ENCODE data around the gene PCDHGC3. TPM values are rescaled to one million over a fixed set of nuclear protein-coding genes. Genes with fewer than 3 reads are reported as not detected.

Gene PCDHGC3
- total and polyA plus RNA-seq, 9 of the 15 experiments (the other 6 are each of a cell fraction or from before 2014, with no cell fraction given), result 0.07 TPM; not detected in 8

DNA sequence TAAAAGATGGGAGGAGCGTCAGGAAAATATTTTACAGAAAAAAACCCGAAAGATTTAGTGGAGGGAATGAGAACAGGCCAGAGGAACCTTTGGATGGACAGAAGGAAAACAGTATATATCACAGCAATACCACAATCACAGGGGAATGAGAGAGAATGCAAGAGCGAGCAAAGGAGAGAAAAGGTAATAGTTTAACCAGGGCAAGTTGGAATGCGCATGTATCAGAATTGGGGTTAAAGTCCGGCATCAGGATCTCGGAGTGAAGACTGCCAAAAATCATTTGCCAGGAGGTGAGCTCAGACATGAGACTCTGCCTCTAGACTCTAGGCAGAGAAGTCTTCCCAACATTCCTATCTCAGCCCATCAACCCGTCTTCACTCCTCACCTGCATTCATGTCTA lies 49.9 kb downstream of the PCDHGC3 start (continued):
- TF ChIP-seq HDAC1 (IDR thresholded peaks at IDR 0.05), result no peak
- no peak for TF ChIP-seq PHB (CRISPR knock-in tag; IDR thresholded peaks at IDR 0.05)
- no peak for TF ChIP-seq JUND (IDR thresholded peaks at IDR 0.05; ENCODE audit: borderline replicate concordance, low read depth, low read length)
- no peak for TF ChIP-seq JUND (tag; IDR thresholded peaks at IDR 0.05; ENCODE audit: borderline replicate concordance, low read depth, low read length)
- TF ChIP-seq ZKSCAN1 (IDR thresholded peaks at IDR 0.05; ENCODE audit: low read depth, low read length), result no peak
- TF ChIP-seq RB1 (IDR thresholded peaks at IDR 0.05; ENCODE audit: low read depth), result no peak
- TF ChIP-seq CREB1 (IDR thresholded peaks at IDR 0.05), result no peak
- TF ChIP-seq CREB1 (CRISPR knock-in tag; IDR thresholded peaks at IDR 0.05), result no peak
- TF ChIP-seq, protein P1, sequence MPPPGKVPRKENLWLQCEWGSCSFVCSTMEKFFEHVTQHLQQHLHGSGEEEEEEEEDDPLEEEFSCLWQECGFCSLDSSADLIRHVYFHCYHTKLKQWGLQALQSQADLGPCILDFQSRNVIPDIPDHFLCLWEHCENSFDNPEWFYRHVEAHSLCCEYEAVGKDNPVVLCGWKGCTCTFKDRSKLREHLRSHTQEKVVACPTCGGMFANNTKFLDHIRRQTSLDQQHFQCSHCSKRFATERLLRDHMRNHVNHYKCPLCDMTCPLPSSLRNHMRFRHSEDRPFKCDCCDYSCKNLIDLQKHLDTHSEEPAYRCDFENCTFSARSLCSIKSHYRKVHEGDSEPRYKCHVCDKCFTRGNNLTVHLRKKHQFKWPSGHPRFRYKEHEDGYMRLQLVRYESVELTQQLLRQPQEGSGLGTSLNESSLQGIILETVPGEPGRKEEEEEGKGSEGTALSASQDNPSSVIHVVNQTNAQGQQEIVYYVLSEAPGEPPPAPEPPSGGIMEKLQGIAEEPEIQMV (tag; conservative IDR thresholded peaks at IDR 0.05; ENCODE audit: low read depth), result no peak
- TF ChIP-seq FOXK1 (CRISPR knock-in tag; IDR thresholded peaks at IDR 0.05; ENCODE audit: borderline replicate concordance), result no peak
- TF ChIP-seq CTBP1 (IDR thresholded peaks at IDR 0.05; ENCODE audit: borderline replicate concordance), result no peak

DNA sequence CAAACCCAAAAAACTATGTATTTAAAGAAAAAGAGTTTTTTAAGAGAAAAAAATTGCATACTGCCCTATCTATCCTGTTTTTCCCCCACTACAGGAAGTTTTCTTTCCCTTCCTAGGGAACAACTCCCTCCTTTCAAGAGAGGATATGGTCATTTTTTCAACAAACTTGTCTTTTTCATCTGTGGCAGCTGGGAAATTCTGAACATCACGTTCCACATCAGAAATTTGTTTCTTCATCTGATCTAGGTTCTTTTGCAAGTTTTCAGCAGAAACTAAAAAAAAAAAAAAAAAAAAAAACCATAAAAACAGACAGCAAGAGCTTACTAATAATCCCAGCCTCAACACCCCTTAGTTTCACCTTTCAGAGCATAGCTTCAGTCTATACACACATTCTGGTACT lies 51.7 kb downstream of the PCDHGC3 start:
- 69% methylated on average over 1 of the region's 1 CpG for WGBS (ENCODE audit: insufficient coverage, low coverage, missing lambda C conversion rate)
- no peaks in the 10 kb centered on the region for H3K9me1 ChIP-seq (ENCODE audit: control insufficient read depth, insufficient read depth, low read length)
- ATAC-seq (no peak), DNase-seq (ENCODE audit: extremely low read depth in 1 of 4, low spot score in 3 of 4) (no peak), FAIRE-seq (no peak)
- H3K4me3 ChIP-seq, result no peak overlapping the region
- no peak overlapping the region for H3K27ac ChIP-seq (ENCODE audit: extremely low read depth, low read depth, low read length)
- intact Hi-C loops (cut with micrococcal nuclease) (no loop called here), in situ Hi-C loops (cut with MboI) (no loop called here)
- no peaks in the 10 kb centered on the region for H3K79me2 ChIP-seq (ENCODE audit: control insufficient read depth, insufficient read depth, low read length)
- no peak overlapping the region for H3K4me2 ChIP-seq (ENCODE audit: insufficient read depth, low read length)
- H3K9me3 ChIP-seq (replicated peaks; ENCODE audit: control insufficient read depth, insufficient read depth, low read depth, low read length), result no peaks in the 10 kb centered on the region
- ChIA-PET POLR2A (no interaction called here), CTCF (ENCODE audit: low intra/inter-chr PET ratio) (no interaction called here)
- H3K9ac ChIP-seq (ENCODE audit: insufficient read depth in 1 of 2, low read depth in 2 of 2, low read length in 2 of 2), result no peak overlapping the region
- H4K20me1 ChIP-seq (replicated peaks; ENCODE audit: control insufficient read depth, insufficient read depth, low read length), result no peaks in the 10 kb centered on the region; the same call in 1 of the 2 replicates
- peaks cover 99% of the 10 kb centered on the region for H3K36me3 ChIP-seq (ENCODE audit: control insufficient read depth, insufficient read depth, low read length)
- TF ChIP-seq ETV5 (CRISPR knock-in tag; IDR thresholded peaks at IDR 0.05; ENCODE audit: low read depth) (no peak), THRAP3 (IDR thresholded peaks at IDR 0.05; ENCODE audit: borderline replicate concordance) (no peak), SMC3 (conservative IDR thresholded peaks at IDR 0.05; ENCODE audit: insufficient read depth, low read depth, low read length) (no peak), C11orf30 (IDR thresholded peaks at IDR 0.05; ENCODE audit: low read depth) (no peak), NFATC3 (IDR thresholded peaks at IDR 0.05) (no peak), SIN3B (IDR thresholded peaks at IDR 0.05; ENCODE audit: low read depth) (no peak), PTTG1 (tag; IDR thresholded peaks at IDR 0.05; ENCODE audit: low read depth) (no peak)
- TF ChIP-seq, protein P1 (tag; conservative IDR thresholded peaks at IDR 0.05; ENCODE audit: low read depth), result no peak
- peaks cover 0 to 2% of the 10 kb centered on the region in 2 experiments; a peak in 1 of 5 replicates for H3K4me1 ChIP-seq (replicated peaks in 1 of 2; ENCODE audit: control insufficient read depth in 2 of 2, insufficient read depth in 2 of 2, low read length in 2 of 2)
- no TSS peak for BruUV-seq (replicated peaks)
- no peak overlapping the region for H2AFZ ChIP-seq (ENCODE audit: low read depth, low read length)
- no peaks in the 10 kb centered on the region for H3K27me3 ChIP-seq (ENCODE audit: control insufficient read depth in 2 of 2, insufficient read depth in 2 of 2, low read length in 2 of 2)
